GM19324 (cell line): ENCODE data around the gene MICALL2.
"Not testable (repeated sequence)": the region's sequence is repeated elsewhere in the genome, so short reads cannot be mapped to it uniquely, and the experiment has no call there.

ENCODE experiments used
- ATAC-seq: cut with Tn5 transposase; IDR thresholded peaks from one replicate; pipeline ENCODE4 v1.9.1; 2021; ENCODE audit warnings: mild to moderate bottlenecking, moderate library complexity; ENCODE audit not compliant: unreplicated experiment, low FRiP score

Gene MICALL2

GRCh38 chr7:1450431-1450830, 8.8 kb downstream of the MICALL2 start:
- ATAC-seq = no peak

GRCh38 chr7:1449951-1450350, 9.3 kb downstream of the MICALL2 start:
- ATAC-seq = no peak

GRCh38 chr7:1449501-1449900, 9.8 kb downstream of the MICALL2 start:
- ATAC-seq = no peak

- no peak for ATAC-seq
Measured at GRCh38 chr7:1448958-1449357, 10.3 kb downstream of the MICALL2 start.

GRCh38 chr7:1447551-1448244, 11.6 kb downstream of the MICALL2 start:
- ATAC-seq = no peak

- no peak for ATAC-seq
Measured at GRCh38 chr7:1447112-1447511, 12.2 kb downstream of the MICALL2 start.

GRCh38 chr7:1446620-1447032, 12.6 kb downstream of the MICALL2 start:
- no peak for ATAC-seq

- ATAC-seq = not testable (repeated sequence)
Measured at GRCh38 chr7:1446026-1446425, 13.2 kb downstream of the MICALL2 start.

GRCh38 chr7:1445341-1445740, 13.9 kb downstream of the MICALL2 start:
- no peak for ATAC-seq

GRCh38 chr7:1444925-1445322, 14.3 kb downstream of the MICALL2 start:
- no peak for ATAC-seq

GRCh38 chr7:1444214-1444924, 14.9 kb downstream of the MICALL2 start:
- ATAC-seq = no peak

- ATAC-seq = not testable (repeated sequence)
Measured at GRCh38 chr7:1443587-1444200, 15.6 kb downstream of the MICALL2 start.

GRCh38 chr7:1442355-1443124, 16.7 kb downstream of the MICALL2 start:
- ATAC-seq = no peak

GRCh38 chr7:1441615-1442354, 17.5 kb downstream of the MICALL2 start:
- ATAC-seq = no peak

- ATAC-seq = no peak
Measured at GRCh38 chr7:1440620-1441019, 18.6 kb downstream of the MICALL2 start.

- no peak for ATAC-seq
Measured at GRCh38 chr7:1439373-1440363, 19.6 kb downstream of the MICALL2 start.

- ATAC-seq = no peak
Measured at GRCh38 chr7:1438821-1439220, 20.4 kb downstream of the MICALL2 start.

GRCh38 chr7:1438208-1438607, 21.1 kb downstream of the MICALL2 start:
- no peak for ATAC-seq
